ENCODE results near the gene AMIGO1. TPM values are rescaled to one million over a fixed set of nuclear protein-coding genes. Genes with fewer than 3 reads are reported as not detected.

AMIGO1 gene
- total RNA-seq, 1 donor from 2014 or later, result 18.4 TPM

DNA sequence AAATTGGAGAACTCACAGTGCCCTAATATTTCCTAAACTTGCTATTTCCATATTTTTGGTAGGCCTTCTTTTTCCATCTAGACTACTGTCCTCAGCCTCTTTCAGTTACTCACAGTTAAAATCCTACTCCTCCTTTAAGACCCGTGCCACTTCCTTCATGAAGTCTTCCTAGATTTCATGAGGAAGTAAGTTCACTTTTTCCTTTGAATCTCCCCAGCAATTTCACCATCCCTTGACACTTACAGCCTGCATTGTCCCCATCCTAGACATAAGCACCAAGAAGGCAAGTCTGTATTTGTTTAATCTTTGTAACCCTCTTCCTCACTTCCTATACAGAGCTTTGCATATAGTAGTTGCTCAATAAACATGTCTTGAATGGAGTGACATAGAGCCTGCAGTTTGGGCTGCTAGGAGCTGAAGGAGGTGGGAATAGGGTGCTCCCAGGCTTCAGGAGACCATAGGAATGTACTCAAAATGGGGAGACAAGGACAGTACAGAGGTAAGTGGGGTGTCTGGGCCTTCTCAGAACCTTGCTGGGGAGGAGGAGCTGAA is 24.9 kb upstream of the AMIGO1 start:
- intact Hi-C loops (cut with micrococcal nuclease), result loop anchor here (5.0 kb wide), 1 partner anchor 42 kb away; the partner anchor contains the start of gene CYB561D1
- no peak for ATAC-seq
- DNase-seq, result no peak

DNA sequence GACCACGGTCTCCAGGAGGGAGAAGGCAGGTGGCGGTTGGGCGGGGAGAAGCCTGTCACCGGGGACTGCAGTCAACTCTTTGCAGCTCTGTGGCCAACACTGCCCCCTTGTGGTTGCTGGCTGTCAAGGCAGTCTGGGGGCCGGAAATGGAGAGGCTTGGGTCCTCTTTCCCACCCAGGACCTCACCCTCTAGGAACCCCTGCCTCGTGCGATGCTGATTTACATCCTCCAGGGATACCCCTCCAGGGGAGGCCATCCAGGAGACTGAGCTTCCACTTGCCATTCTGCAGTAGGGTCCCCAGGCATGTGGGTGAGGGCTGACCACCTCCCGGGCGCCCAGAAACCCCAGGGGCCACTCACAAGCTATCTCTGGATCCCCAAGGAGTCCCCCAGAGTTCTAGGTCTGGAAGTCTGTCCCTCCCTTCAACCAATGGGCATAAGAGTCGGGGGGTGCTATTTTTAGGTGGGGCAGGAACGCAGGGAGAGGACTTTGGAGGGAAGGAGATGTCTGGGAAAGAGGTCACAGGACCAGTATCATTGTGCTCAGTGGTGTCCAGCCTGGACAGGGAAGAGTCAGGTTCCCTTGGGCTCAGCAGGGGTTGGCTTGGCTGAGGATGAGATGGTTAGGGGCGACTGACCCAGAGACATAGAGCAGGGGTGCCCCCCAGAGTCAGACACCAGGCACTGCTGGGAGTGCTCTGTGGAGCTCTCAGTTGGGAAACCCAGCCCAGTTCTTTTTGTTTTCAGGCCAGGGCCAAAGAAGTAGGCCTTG is 23.0 kb upstream of the AMIGO1 start:
- ATAC-seq, result peak; percentile 78
- intact Hi-C loops (cut with micrococcal nuclease), result loop anchor here (5.0 kb wide), 1 partner anchor 40 kb away; the partner anchor contains the start of gene CYB561D1
- peak; percentile 85 for DNase-seq

DNA sequence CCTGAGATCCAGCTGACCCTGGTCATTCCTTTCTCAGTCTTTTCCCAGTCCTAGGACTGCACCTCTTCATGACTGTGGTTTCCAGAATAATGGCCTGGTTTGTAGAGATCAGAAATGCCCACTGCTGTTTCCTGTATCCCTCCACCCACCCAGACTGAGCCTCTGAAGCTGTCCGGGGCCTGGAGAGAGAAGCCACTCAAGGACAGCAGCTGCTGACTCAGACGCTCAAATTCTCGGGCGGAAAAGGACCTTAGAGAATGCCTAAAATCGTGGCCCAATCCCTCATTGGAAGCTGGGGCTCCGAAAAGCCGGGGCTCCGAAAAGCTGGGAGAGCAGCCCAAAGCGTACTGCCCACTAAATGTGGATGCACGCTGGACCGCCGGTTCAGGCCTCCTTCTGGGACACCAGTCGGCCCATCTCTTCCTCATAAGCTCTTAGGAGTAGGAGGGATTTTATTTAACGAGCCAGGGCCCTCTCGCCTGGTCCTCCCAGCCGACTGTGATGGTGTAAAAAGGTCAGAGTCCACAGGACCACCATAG is 22.4 kb upstream of the AMIGO1 start:
- ATAC-seq, result no peak
- intact Hi-C loops (cut with micrococcal nuclease), result loop anchor here (5.0 kb wide), 1 partner anchor 40 kb away; the partner anchor contains the start of gene CYB561D1
- DNase-seq, result no peak

DNA sequence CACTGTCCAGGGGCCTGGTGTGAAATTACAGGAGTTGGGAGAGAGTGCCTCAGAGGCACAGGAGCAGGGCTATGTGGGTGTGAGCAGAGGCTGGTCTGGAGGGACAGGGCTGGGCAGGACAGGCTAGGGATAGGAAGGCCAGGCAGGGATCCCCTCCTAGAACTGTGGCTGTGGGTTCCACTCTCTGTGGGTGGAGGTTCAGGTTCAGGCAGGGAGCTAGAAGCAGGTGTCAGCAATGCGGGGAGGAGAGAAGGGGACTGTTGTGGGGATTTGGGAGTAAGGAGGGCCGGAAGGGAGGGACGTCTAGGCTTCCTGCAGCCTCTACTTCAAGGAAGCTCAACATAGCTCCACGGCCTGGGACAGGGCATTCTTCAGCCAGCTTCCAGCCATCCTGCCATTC is 21.9 kb upstream of the AMIGO1 start:
- intact Hi-C loops (cut with micrococcal nuclease), result loop anchor here (5.0 kb wide), 1 partner anchor 39 kb away; the partner anchor contains the start of gene CYB561D1

DNA sequence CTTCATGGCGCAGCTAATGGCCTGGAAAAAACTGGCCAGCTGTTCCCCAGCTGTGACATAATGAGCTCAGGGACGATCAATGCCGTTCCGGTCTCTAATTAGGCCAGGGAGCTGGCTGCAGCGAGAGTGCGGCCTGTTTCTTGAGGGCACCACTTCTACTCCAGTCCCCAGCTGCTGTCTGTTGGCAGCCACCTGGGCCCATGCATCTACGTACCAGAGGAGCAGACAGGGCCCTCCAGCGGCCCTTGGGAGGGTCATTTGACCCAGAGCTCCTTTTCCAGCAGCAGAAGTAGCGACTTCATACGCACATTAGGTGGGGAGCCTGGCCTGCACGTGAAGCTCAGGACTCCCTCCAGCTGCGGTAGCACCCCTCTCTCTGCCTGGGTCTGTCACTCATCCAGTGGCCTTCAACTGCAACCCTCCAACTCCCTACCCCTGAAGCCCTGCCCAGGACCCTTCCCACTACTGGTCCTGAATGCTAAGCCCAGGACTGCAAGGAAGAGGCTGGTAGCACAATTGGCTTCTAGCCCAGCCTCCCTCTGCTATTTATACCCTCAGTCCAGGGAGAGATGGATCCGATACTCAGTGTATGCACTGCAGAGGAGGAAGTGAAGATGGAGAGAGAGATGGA is 21.0 kb upstream of the AMIGO1 start:
- intact Hi-C loops (cut with micrococcal nuclease), result loop anchor here (5.0 kb wide), 1 partner anchor 38 kb away; the partner anchor contains the start of gene CYB561D1
- ATAC-seq, result no peak

More for the DNA sequence above, 21.9 kb upstream of the AMIGO1 start:
- DNase-seq, result no peak
- ATAC-seq, result no peak

DNA sequence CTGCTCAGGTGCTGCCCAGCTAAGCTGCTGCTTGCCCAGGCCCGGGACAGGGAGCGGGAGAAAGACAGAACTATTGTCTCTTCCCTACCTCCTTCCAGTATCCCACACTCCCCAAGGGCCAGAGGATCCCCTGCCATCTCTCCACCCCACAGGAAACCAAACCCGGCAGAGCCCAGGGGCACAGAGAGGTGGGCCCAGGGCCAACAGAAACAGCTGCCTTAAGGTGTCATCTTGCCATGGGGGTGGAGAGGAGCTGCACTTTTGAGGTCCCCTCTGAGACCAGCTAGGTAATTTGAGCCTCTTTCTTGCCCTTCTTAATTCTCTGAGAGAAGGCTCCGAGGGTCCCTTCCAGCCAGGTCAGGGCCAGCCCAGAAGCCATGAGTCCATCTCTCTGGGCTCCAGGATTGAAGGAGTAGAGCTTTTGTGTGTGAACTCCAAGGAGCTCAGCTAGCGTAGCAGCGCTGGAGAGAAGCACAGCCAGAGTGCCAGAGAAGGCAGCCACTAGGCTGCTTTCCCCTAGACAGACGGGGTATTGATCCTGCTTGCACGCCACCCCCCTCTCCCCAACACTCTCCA is 20.4 kb upstream of the AMIGO1 start:
- intact Hi-C loops (cut with micrococcal nuclease), result loop anchor here (5.0 kb wide), 1 partner anchor 38 kb away; the partner anchor contains the start of gene CYB561D1
- DNase-seq (no peak), ATAC-seq (no peak)

More for the DNA sequence above, 21.0 kb upstream of the AMIGO1 start:
- DNase-seq, result no peak

DNA sequence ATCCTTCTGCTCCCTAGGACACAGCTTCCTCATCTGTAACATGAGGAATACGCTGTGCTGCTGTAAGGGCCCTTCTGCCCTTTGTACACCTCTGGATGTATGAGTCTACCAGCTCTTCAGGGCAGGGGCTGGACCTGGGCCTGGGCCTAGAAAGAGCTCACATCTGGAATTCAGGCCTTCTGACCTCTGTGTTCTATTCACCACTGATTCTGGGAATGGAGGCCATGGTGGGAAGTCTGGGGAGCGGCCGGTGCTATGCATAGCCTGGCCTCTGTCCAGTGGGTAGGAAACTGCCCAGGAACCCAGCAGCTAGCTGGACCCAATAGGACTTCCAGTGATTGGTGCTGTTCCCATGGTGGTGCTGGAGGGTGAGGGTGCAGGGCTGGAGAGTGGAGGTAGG is 19.2 kb upstream of the AMIGO1 start:
- DNase-seq (no peak), ATAC-seq (no peak)
- intact Hi-C loops (cut with micrococcal nuclease), result no loop called here

DNA sequence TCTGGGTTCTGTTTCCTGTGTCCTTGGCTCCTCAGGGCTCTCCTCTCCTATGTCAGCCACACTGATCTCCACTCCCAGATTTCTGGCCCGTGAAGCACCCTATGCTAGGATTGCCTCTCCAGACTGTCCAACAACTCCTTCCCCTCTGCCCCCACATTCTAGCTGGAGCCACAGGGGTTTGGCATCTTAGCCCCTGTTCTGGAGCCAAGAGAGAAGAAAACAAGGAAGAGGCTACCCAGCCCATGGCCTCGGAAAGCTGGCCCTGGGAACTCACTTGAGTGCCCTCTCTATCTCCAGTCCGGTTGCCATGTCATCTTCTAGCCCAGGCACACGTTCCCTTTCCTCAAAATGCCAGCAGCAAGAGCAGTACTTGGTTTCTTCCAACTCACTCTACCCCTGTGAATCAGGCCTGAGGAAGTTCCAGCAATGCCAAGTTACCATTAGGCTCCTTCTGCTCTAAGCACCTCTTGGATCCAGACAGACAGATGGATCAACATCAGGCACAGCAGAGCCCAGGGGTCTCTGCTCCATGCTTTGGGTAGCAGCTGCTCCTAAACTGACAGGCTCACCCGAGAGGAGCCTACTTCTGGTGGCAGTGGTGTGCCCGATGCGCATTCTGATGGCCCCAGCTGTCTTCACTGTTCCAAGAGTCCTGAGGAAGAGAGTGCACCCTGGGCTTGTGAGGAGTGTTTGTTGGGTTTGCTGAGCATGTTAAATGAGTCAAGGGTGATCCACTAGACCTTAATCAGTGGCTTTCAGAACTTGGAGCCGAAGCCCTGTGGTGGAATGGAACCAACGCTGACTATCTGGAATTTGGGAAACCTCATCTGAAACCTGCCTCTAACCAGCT is 18.5 kb upstream of the AMIGO1 start:
- no peak for ATAC-seq
- intact Hi-C loops (cut with micrococcal nuclease), result no loop called here

DNA sequence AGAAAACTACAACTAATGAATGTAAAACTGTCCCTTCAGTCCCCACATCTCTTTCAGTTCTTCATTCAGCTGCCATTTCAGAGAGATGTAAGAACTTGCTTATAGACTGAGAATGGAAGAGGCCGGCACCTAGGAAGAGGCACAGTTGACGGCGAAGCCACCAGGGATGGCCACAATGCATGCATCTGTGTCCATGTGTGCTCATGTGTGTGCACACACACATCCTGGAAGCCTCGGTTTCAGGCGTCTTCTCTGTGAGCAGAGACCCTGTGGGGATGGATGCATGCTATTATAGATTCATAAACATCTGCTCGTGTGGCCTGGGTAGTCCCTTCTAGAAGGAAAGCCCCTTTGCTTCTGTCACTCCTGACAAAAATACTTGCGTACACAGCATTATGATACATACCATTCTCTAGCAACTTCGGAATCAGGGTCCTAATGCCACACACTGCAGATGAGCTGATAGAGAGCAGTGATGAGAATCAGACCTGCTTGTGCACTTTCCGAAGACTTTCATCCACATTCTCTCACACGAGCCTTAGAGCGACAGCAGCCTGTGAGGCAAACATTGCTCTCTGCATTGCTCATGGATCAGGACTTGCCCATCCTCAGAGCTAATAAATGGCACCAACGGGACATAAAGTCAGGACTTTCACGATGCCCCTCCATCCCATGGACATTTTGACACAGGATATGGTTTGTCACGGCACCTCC is 17.7 kb upstream of the AMIGO1 start:
- no peak for ATAC-seq
- intact Hi-C loops (cut with micrococcal nuclease), result no loop called here
- DNase-seq, result no peak

More for the DNA sequence above, 18.5 kb upstream of the AMIGO1 start:
- DNase-seq, result no peak

DNA sequence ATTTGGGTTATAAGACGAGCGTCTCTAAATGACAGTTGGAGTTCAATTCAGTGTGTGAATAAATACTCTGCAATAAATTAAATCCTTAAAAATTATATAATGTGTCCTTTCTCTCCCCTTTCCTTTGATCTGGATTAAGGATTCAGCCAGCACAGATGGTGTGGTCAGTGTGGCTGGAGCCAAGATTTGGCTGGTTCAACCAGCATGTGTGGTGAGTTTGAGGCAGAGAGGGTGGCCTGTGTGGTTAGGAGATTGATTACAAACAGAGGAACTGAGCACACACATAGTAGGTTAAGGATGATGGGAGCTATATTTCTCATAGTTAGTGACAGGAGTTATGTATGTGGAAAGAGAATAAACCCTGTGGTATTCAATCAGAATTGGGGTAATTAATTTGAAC is 14.2 kb upstream of the AMIGO1 start:
- DNase-seq (no peak), ATAC-seq (no peak)
- intact Hi-C loops (cut with micrococcal nuclease), result no loop called here

DNA sequence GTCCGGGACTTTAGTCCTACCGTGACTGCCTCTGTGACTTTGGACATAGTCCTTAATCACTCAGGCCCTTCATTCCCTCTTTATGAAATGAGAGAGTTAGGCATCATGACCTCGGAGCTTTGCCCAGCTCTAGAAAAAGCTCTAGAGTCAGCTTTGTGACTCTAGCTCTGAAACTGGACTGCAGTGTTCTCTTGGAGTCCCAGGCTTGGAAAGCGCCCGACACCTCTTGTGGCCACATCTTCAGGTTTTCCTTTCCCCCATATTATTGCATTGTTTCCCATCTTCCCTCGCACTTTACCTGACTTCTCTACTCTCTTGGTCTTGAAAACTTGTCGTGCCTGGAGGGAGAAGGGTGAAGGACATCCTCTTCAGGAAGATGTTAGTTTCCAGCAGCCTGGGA is 12.5 kb upstream of the AMIGO1 start:
- intact Hi-C loops (cut with micrococcal nuclease), result no loop called here
- no peak for DNase-seq
- ATAC-seq, result no peak

DNA sequence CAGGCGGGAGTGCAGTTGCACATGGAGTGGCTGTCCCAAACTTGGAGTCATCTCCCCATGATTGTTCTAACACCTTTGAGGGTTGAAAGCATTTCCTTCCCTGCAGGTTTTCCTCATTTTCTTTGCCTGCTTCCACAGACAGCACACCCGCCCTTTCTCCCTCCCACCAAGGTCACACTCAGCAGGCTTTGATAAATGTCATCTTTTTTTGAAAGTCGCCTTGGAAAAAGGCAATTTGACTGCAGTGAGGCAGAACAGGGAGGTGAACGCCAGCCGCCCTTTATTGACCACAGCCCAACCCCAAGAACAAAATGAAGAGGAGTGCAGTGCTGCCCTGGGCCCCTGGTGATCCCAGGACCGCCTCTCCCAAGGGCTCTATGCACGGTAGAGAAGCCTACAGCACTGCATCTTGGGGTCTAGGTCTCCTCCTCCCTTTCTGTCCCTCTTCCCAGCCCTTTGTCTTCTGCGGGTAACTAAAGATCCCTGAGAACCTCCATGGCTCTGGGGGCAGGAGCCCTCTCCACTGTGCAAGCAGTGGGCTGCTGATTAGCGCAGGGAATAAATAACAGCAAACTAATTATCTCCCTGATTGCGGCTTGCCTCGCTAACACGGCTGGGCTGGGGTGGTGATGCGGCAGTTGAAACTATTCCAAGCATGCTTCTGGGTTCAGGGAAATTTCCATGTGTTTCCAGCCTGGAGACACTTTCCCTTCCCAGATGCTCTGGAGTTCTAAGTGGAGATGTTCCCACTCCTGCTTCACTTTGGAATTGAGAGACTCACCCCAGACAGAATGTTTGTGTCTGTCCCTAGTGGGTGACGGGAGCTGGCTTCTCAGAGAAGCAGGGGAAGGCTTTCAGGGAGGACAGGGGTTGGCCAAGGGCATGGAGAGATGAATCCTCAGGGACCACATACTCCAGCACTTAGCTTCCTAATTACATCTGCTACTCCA is 11.8 kb upstream of the AMIGO1 start:
- DNase-seq (no peak), ATAC-seq (peak; percentile 68)
- intact Hi-C loops (cut with micrococcal nuclease), result no loop called here

DNA sequence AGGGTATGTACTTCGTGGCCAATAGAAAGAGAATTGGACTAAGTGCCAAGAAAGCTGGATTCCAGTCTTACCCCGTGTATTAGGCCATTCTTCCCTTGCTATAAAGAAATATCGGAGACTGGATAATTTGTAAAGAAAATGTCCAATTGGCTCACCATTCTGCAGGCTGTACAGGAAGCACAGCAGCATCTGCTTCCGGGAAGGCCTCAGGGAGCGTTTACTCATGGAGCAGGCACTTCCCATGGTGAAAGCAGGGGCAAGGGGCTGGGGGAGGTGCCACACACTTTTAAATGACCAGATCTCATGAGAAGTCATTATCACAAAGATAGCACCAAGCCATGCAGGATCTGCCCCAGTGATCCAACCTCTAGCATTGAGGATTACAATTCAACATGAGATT is 7.8 kb upstream of the AMIGO1 start:
- DNase-seq, result no peak
- intact Hi-C loops (cut with micrococcal nuclease), result no loop called here
- no peak for ATAC-seq

DNA sequence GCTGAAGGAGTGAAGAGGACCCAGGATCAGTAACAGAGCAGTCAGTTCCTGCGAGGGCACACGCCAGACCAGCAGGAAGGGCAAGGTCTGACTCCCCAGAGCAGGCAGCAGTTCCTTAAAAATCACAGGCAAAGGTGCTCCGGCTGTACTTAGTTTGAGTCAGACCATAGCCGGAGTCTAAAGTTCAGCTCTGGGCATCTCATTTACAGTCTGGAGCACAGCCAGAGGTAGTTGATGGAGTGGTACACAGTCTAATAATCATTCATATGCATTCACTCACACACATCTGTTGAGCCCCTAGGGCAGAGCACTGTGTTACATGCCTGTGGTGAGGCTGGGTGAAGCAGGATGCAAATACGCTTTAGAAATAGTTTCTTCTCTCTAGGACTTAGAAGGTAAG is 7.3 kb upstream of the AMIGO1 start:
- intact Hi-C loops (cut with micrococcal nuclease), result no loop called here
- no peak for DNase-seq
- ATAC-seq, result no peak

DNA sequence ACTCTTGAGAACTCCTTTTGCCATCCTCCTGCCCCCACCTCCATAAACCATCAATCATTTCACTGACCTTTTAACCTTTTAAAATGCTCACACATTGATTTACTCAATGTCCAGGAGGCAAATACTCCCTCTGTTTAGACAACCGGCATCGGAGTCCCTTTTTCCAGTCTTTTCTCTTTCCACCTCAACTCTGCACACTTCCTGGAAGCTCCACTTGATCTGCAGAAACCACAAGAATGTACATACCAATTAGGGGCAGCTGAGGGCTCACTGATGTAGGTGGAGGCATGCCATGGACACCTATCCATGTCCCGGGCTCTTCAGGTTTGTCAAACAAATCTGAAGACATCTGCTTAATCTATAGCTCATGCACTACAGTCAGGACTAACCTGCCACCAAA is 5.3 kb upstream of the AMIGO1 start:
- ATAC-seq (no peak), DNase-seq (no peak)
- intact Hi-C loops (cut with micrococcal nuclease), result no loop called here

DNA sequence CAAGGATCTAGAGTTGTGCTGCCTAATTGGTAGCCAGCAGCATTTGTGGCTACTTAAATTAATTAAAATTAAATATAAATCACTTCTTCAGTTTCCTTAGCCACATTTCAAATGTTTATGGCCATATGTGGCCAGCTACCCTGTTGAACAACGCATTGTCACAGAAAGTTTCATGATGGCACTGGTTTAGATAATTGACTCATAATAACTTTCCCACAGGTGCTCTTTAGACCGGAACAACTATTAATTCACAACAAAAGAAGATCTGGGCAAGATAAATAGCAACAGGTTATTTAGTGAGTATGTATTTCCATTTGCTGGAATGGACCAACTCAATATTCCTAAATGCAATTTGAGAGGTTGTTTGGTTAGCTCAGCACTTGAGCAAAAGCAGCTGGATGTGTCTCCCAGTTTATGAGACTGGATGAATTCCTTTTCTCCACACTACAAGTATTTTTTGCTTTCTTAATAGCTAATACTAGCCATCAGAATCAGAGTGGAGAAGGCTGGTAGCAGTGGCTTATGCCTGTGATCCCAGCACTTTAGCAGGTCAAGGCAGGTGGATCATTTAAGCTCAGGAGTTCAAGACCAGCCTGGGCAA is 3.7 kb upstream of the AMIGO1 start:
- intact Hi-C loops (cut with micrococcal nuclease), result no loop called here
- ATAC-seq (no peak), DNase-seq (no peak)

DNA sequence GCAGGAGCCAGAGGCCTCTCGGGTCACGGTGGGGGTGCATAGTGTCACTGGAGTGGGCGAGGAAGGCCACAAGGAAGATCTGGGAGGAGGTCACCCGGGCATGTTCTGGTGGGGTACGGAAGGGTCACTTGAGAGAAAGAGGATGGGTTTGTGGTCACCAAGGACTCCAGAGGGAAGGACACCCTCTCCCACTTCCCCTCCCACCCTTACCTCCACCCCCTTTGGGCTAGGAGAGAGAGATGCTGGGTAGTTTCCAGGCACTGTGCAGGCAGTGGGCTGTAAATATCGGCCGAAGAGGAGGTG is 703 bp downstream of the AMIGO1 start:
- intact Hi-C loops (cut with micrococcal nuclease), result no loop called here
- ATAC-seq, result no peak

More for the DNA sequence above, 703 bp downstream of the AMIGO1 start:
- no peak for DNase-seq

Measured in left ventricle myocardium superior (tissue), 1 donor.